Sciatic nerve (tissue), 2 donors: ENCODE data around the gene KCNQ1. TPM values are rescaled to one million over a fixed set of nuclear protein-coding genes. Genes with fewer than 3 reads are reported as not detected.

ENCODE experiments used
- ATAC-seq: fragments of 200-7000 bp; cut with Tn5 transposase; one replicate; pipeline ENCODE4 v1.9.1; 2020; ENCODE audit warnings: mild to moderate bottlenecking, moderate library complexity
- DNase-seq: peaks from one replicate; pipeline ENCODE4 v3.0.0-alpha.2; 2020; ENCODE audit warnings: low spot score
- intact Hi-C: fragments of 100-400 bp; cut with DNase I; formaldehyde crosslinking; loops from one replicate; pipeline ENCODE4 v1.14.2; 2022
- total RNA-seq: library from RNA; stranded (reverse); fragmentation: NEBNext Ultra II Directional; extraction: Animal tissue kit (Norgen Biotek cat#: 25700); gene quantifications from one replicate; pipeline ENCODE4 v1.2.1, GENCODE V29; 2021
- donor health status: DM: no; HTN: no; CAD: no.
- donor health status: DM: no; HTN: no; CAD: no.

KCNQ1 gene
- total RNA-seq, 1 donor from 2014 or later, result 6.2 TPM

- DNase-seq (no peak), ATAC-seq (no peak)
- intact Hi-C loops, result no loop called here
Observed at GRCh38 chr11:2758751-2759150, 313.9 kb downstream of the KCNQ1 start.

- intact Hi-C loops, result no loop called here
- ATAC-seq (no peak), DNase-seq (peak; percentile 49)
Observed at GRCh38 chr11:2759228-2760195, 314.7 kb downstream of the KCNQ1 start.

- intact Hi-C loops, result no loop called here
- no peak for ATAC-seq
- no peak for DNase-seq
Observed at GRCh38 chr11:2760196-2760871, 315.5 kb downstream of the KCNQ1 start.

- ATAC-seq, result no peak
- peak; percentile 57 for DNase-seq
- intact Hi-C loops, result no loop called here
Observed at GRCh38 chr11:2761131-2762030, 316.6 kb downstream of the KCNQ1 start.

GRCh38 chr11:2762031-2762380 lies 317.2 kb downstream of the KCNQ1 start:
- DNase-seq (no peak), ATAC-seq (no peak)
- intact Hi-C loops, result no loop called here

- intact Hi-C loops, result no loop called here
- peak; percentile 42 for DNase-seq
- ATAC-seq, result no peak
Observed at GRCh38 chr11:2762451-2762850, 317.6 kb downstream of the KCNQ1 start.

- ATAC-seq (no peak), DNase-seq (no peak)
Observed at GRCh38 chr11:2763984-2764383, 319.2 kb downstream of the KCNQ1 start.

GRCh38 chr11:2765491-2765890 lies 320.7 kb downstream of the KCNQ1 start:
- DNase-seq, result no peak
- no peak for ATAC-seq
- intact Hi-C loops, result no loop called here

More at GRCh38 chr11:2763984-2764383, 319.2 kb downstream of the KCNQ1 start:
- intact Hi-C loops, result no loop called here

- DNase-seq (no peak), ATAC-seq (no peak)
- intact Hi-C loops, result no loop called here
Observed at GRCh38 chr11:2766166-2766565, 321.4 kb downstream of the KCNQ1 start.

GRCh38 chr11:2767071-2767470 lies 322.3 kb downstream of the KCNQ1 start:
- intact Hi-C loops, result no loop called here
- DNase-seq (no peak), ATAC-seq (no peak)

GRCh38 chr11:2767801-2768200 lies 323.0 kb downstream of the KCNQ1 start:
- DNase-seq, result no peak
- no peak for ATAC-seq
- intact Hi-C loops, result no loop called here

GRCh38 chr11:2768471-2769408 lies 323.9 kb downstream of the KCNQ1 start:
- intact Hi-C loops, result no loop called here
- DNase-seq (peak; percentile 56), ATAC-seq (peak; percentile 20)

- intact Hi-C loops, result no loop called here
- DNase-seq (peak; percentile 39), ATAC-seq (no peak)
Observed at GRCh38 chr11:2769409-2770095, 324.7 kb downstream of the KCNQ1 start.

- peak; percentile 19 for ATAC-seq
- intact Hi-C loops, result no loop called here
- peak; percentile 42 for DNase-seq
Observed at GRCh38 chr11:2770096-2770751, 325.4 kb downstream of the KCNQ1 start.

GRCh38 chr11:2770761-2771301 lies 326.0 kb downstream of the KCNQ1 start:
- DNase-seq (peak; percentile 53), ATAC-seq (no peak)
- intact Hi-C loops, result no loop called here

GRCh38 chr11:2771758-2772466 lies 327.1 kb downstream of the KCNQ1 start:
- ATAC-seq (no peak), DNase-seq (peak; percentile 44)
- intact Hi-C loops, result no loop called here
